ENCODE measurements around the gene CLNS1A. TPM values are rescaled to one million over a fixed set of nuclear protein-coding genes. Genes with fewer than 3 reads are reported as not detected.

The CLNS1A gene
- 163 and 326 TPM in 2 replicates for total RNA-seq (2011; cell fraction: chromatin; rRNA removed; ENCODE audit: low replicate concordance)
- 82.2 and 103 TPM in 2 replicates for total RNA-seq (2011; cell fraction: nucleolus; rRNA removed)
- total RNA-seq (2011; cell fraction: nucleoplasm; rRNA removed) = 168 and 230 TPM in 2 replicates
- total RNA-seq (2014; rRNA removed) (307 and 311 TPM in 2 replicates), total RNA-seq (2014; rRNA removed; fragmentation: Illumina TruSeq; extraction: Trizol) (389 and 460 TPM in 2 replicates), total RNA-seq (2015; rRNA removed; fragmentation: Illumina TruSeq; extraction: Trizol) (326 and 345 TPM in 2 replicates), total RNA-seq (2021) (225 and 234 TPM in 2 replicates), polyA plus RNA-seq (2011; rRNA removed) (334 and 472 TPM in 2 replicates), polyA plus RNA-seq (2014; fragmentation: Illumina TruSeq; extraction: Trizol) (420 and 442 TPM in 2 replicates), polyA plus RNA-seq (2014; fragmentation: Nextera tagmentation; extraction: Ambion mirVana) (100 to 1,000 TPM; 146 to 164 TPM), polyA plus RNA-seq (2014; rRNA removed) (397 and 427 TPM in 2 replicates), polyA minus RNA-seq (2011; rRNA and poly(A)+ RNA removed) (511 and 540 TPM in 2 replicates), Bru-seq, nascent RNA (percentile 95 among the genes with signal in this experiment), BruChase-seq, experiment 1, labeled RNA remaining after a 2-hour chase (percentile 95 among the genes with signal in this experiment), BruChase-seq, experiment 2, labeled RNA remaining after a 6-hour chase (percentile 91 among the genes with signal in this experiment)
- polyA plus RNA-seq (2011; cell fraction: cytosol; rRNA removed) = 164 and 253 TPM in 2 replicates
- polyA plus RNA-seq (2011; cell fraction: nucleus; rRNA removed) = 104 and 127 TPM in 2 replicates
- 249 and 267 TPM in 2 replicates for polyA plus RNA-seq (2012)
- polyA minus RNA-seq (2011; cell fraction: cytosol; rRNA and poly(A)+ RNA removed) = 125 and 149 TPM in 2 replicates
- polyA minus RNA-seq (2011; cell fraction: nucleus; rRNA and poly(A)+ RNA removed) = 58.6 and 91.7 TPM in 2 replicates
- long read RNA-seq, experiment 1, transcript CLNS1A-204 (7 exons, 2,993 nt) = major isoform, 363 of 698 reads
- long read RNA-seq, experiment 1, transcript CLNS1A-210 (7 exons, 953 nt) = minor isoform, 8 of 698 reads
- long read RNA-seq, experiment 1, transcript CLNS1A-202 (6 exons, 1,121 nt) = minor isoform, 11 of 698 reads
- long read RNA-seq, experiment 1, partial matches to known transcripts = 7 of 698 reads
- long read RNA-seq, experiment 1, other reads (novel, unspliced or antisense) = 304 of 698 reads
- long read RNA-seq, experiment 2, transcript CLNS1A-204 (7 exons, 2,993 nt) = major isoform, 174 of 276 reads
- long read RNA-seq, experiment 2, partial matches to known transcripts = 26 of 276 reads
- long read RNA-seq, experiment 2, other reads (novel, unspliced or antisense) = 72 of 276 reads
- long read RNA-seq, experiment 3, transcript CLNS1A-204 (7 exons, 2,993 nt) = major isoform, 345 of 377 reads
- long read RNA-seq, experiment 3, partial matches to known transcripts = 5 of 377 reads
- long read RNA-seq, experiment 3, other reads (novel, unspliced or antisense) = 26 of 377 reads

- H3K4me3 ChIP-seq = peak within 1 kb of the TSS; percentile 87
- ChIA-PET POLR2A (interaction anchor here (0.5 to 1.4 kb wide), 7 partner anchors 8 to 1312 kb away, joined by 3 to 4 read pairs (median 3); no protein-coding TSS in a partner anchor), CTCF (ENCODE audit: low intra/inter-chr PET ratio) (no interaction called here)
- H3K27me3 ChIP-seq (ENCODE audit: control insufficient read depth in 2 of 2, insufficient read depth in 2 of 2, low read length in 2 of 2) = no peaks in the 10 kb centered on the region
- H3K27ac ChIP-seq (ENCODE audit: extremely low read depth, low read depth, low read length) = peak within 1 kb of the TSS; percentile 99
- peak; percentile 72 to 96 (median 78) for DNase-seq (ENCODE audit: extremely low read depth in 1 of 4, low spot score in 3 of 4)
- no peaks in the 10 kb centered on the region for H3K9me1 ChIP-seq (ENCODE audit: control insufficient read depth, insufficient read depth, low read length)
- in situ Hi-C loops (cut with MboI) (no loop called here), intact Hi-C loops (cut with micrococcal nuclease) (loop anchor here (2.0 kb wide), 1 partner anchor 183 kb away; the partner anchor contains the start of genes AAMDC and RSF1)
- H3K36me3 ChIP-seq (ENCODE audit: control insufficient read depth, insufficient read depth, low read length) = peaks cover 30% of the 10 kb centered on the region
- peak within 1 kb of the TSS; percentile 97 for H3K4me2 ChIP-seq (ENCODE audit: insufficient read depth, low read length)
- H3K4me1 ChIP-seq (replicated peaks in 1 of 2; ENCODE audit: control insufficient read depth in 2 of 2, insufficient read depth in 2 of 2, low read length in 2 of 2) = peaks cover 15 to 17% of the 10 kb centered on the region in 2 experiments
- peak; percentile 96 for ATAC-seq
- under 1% methylated on average over 41 of the region's 41 CpGs for WGBS (ENCODE audit: insufficient coverage, low coverage, missing lambda C conversion rate)
- FAIRE-seq = peak; percentile 95
- TSS peak; percentile 99 for BruUV-seq (replicated peaks)
- H2AFZ ChIP-seq (ENCODE audit: low read depth, low read length) = peak within 1 kb of the TSS; percentile 96
- H3K79me2 ChIP-seq (ENCODE audit: control insufficient read depth, insufficient read depth, low read length) = peaks cover 53% of the 10 kb centered on the region
- peak within 1 kb of the TSS; percentile 95 for H3K9ac ChIP-seq (ENCODE audit: insufficient read depth in 1 of 2, low read depth in 2 of 2, low read length in 2 of 2)
- 0 out of 2 replicates have a peak, but pooled peaks cover 5% of the 10 kb centered on the region for H4K20me1 ChIP-seq (replicated peaks; ENCODE audit: control insufficient read depth, insufficient read depth, low read length)
- H3K9me3 ChIP-seq (replicated peaks; ENCODE audit: control insufficient read depth, insufficient read depth, low read depth, low read length) = peaks cover 6% of the 10 kb centered on the region
- TF ChIP-seq TRIM25 (IDR thresholded peaks at IDR 0.05; ENCODE audit: borderline replicate concordance) (no peak), BDP1 (IDR thresholded peaks at IDR 0.05; ENCODE audit: insufficient read depth, insufficient read length) (no peak), ZNF764 (CRISPR knock-in tag; IDR thresholded peaks at IDR 0.05; ENCODE audit: low read depth) (no peak), CBX5 (IDR thresholded peaks at IDR 0.05; ENCODE audit: borderline replicate concordance, low read depth) (0 out of 2 replicates have a peak, but pooled peaks have one; percentile 45), AFF4 (CRISPR knock-in tag; IDR thresholded peaks at IDR 0.05) (no peak), ZNF3 (CRISPR knock-in tag; IDR thresholded peaks at IDR 0.05) (no peak), ZNF696 (CRISPR knock-in tag; conservative IDR thresholded peaks at IDR 0.05) (no peak), CCNT2 (IDR thresholded peaks at IDR 0.05; ENCODE audit: borderline replicate concordance, extremely low read depth, insufficient read length, low read depth, low read length) (peak; percentile 27), KAT8 (IDR thresholded peaks at IDR 0.05; ENCODE audit: low read depth) (no peak)
Observed at GRCh38 chr11:77637345-77638165, at the start of gene CLNS1A. CLNS1A (minus strand) TSS chr11:77637794; CDS start chr11:77637714, 80 bp downstream.

Data from K562 (cell line).